Epithelial cell of umbilical artery (primary cell): ENCODE measurements around the gene MAGEF1. TPM values are rescaled to one million over a fixed set of nuclear protein-coding genes. Genes with fewer than 3 reads are reported as not detected.

Experiments
- total RNA-seq: library from RNA; depleted of rRNA; stranded (reverse); fragments of >200 nt; gene quantifications from 2 replicates; pipeline ENCODE4 v1.2.3, GENCODE V29; 2014

MAGEF1 gene, protein sequence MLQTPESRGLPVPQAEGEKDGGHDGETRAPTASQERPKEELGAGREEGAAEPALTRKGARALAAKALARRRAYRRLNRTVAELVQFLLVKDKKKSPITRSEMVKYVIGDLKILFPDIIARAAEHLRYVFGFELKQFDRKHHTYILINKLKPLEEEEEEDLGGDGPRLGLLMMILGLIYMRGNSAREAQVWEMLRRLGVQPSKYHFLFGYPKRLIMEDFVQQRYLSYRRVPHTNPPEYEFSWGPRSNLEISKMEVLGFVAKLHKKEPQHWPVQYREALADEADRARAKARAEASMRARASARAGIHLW
- total RNA-seq: 11.7 and 16.1 TPM in 2 replicates

GRCh38 chr3:184711493-184712247 lies at the start of gene MAGEF1:
TSS of gene MAGEF1 (minus strand) at chr3:184712064. CDS start at chr3:184711821, 243 bp downstream.

Other genes with a start within 250 kb of the MAGEF1 start
- 0.15 TPM in 1 of 2 replicates, not detected in the other for gene EPHB3, start 150.3 kb downstream of the MAGEF1 start, total RNA-seq
- gene VPS8, start 100.1 kb upstream of the MAGEF1 start, total RNA-seq: 36.1 and 59.4 TPM in 2 replicates